Activated CD8-positive, alpha-beta memory T cell treated with anti-CD3 and anti-CD28 coated beads for 36 hours (primary cell): ENCODE results near the gene C9. TPM values are rescaled to one million over a fixed set of nuclear protein-coding genes. Genes with fewer than 3 reads are reported as not detected.

ENCODE experiments used
- CTCF ChIA-PET: fragments of 350-600 bp; sonication (Branson Sonifier 250); formaldehyde crosslinking; loops from one replicate; lab custom pipeline; 2021; ENCODE audit warnings: antibody characterized with exemption; lab: Charles Lee
- POLR2A ChIA-PET: fragments of 350-600 bp; sonication (Branson Sonifier 250); formaldehyde crosslinking; loops from one replicate; lab custom pipeline; 2021; ENCODE audit warnings: antibody characterized with exemption; lab: Charles Lee
- total RNA-seq, 2 experiments: library from RNA; stranded (reverse); gene quantifications; one replicate each; pipeline ENCODE4 v1.2.3, GENCODE V29; 2021

Gene C9
- total RNA-seq, 2 experiments from 2014 or later, result not detected

- POLR2A ChIA-PET, result no interaction called here
- CTCF ChIA-PET, result interaction anchor here (1.8 kb wide), 1 partner anchor 17 kb away, joined by 6 read pairs; no protein-coding TSS in a partner anchor
These were observed 13.3 kb upstream of the C9 start for GRCh38 chr5:39377613-39378012.

GRCh38 chr5:39376293-39376714 is 12.0 kb upstream of the C9 start:
- CTCF ChIA-PET, result interaction anchor here (0.8 to 1.9 kb wide), 11 partner anchors 8 to 191 kb away, joined by 3 to 16 read pairs (median 3); no protein-coding TSS in a partner anchor
- POLR2A ChIA-PET, result no interaction called here

- POLR2A ChIA-PET, result no interaction called here
- CTCF ChIA-PET, result interaction anchor here (1.0 to 1.2 kb wide), 2 partner anchors 46 to 175 kb away, joined by 3 to 4 read pairs; no protein-coding TSS in a partner anchor
These were observed 9.5 kb upstream of the C9 start for GRCh38 chr5:39373791-39374190.

- POLR2A ChIA-PET, result no interaction called here
These were observed 7.0 kb upstream of the C9 start for GRCh38 chr5:39371367-39371635.

GRCh38 chr5:39370555-39371366 is 6.5 kb upstream of the C9 start:
- CTCF ChIA-PET, result no interaction called here
- POLR2A ChIA-PET, result no interaction called here

More at GRCh38 chr5:39371367-39371635, 7.0 kb upstream of the C9 start:
- CTCF ChIA-PET, result no interaction called here

GRCh38 chr5:39369123-39369815 is 5.0 kb upstream of the C9 start:
- ChIA-PET POLR2A (no interaction called here), CTCF (interaction anchor here (0.5 kb wide), 1 partner anchor 187 kb away, joined by 3 read pairs; no protein-coding TSS in a partner anchor)

- CTCF ChIA-PET, result no interaction called here
These were observed 3.8 kb upstream of the C9 start for GRCh38 chr5:39368116-39368515.

GRCh38 chr5:39367711-39368110 is 3.4 kb upstream of the C9 start:
- CTCF ChIA-PET, result no interaction called here
- POLR2A ChIA-PET, result no interaction called here

More at GRCh38 chr5:39368116-39368515, 3.8 kb upstream of the C9 start:
- POLR2A ChIA-PET, result no interaction called here

GRCh38 chr5:39363217-39363616 is 1.1 kb downstream of the C9 start:
- POLR2A ChIA-PET, result no interaction called here
- CTCF ChIA-PET, result no interaction called here

- POLR2A ChIA-PET, result no interaction called here
- CTCF ChIA-PET, result no interaction called here
These were observed 1.6 kb downstream of the C9 start for GRCh38 chr5:39362646-39363045.

- ChIA-PET CTCF (interaction anchor here (0.7 kb wide), 1 partner anchor 780 kb away, joined by 3 read pairs; no protein-coding TSS in a partner anchor), POLR2A (no interaction called here)
These were observed 3.0 kb downstream of the C9 start for GRCh38 chr5:39361306-39361705.

GRCh38 chr5:39360471-39361111 is 3.7 kb downstream of the C9 start:
- ChIA-PET POLR2A (no interaction called here), CTCF (no interaction called here)

- ChIA-PET POLR2A (no interaction called here), CTCF (no interaction called here)
These were observed 8.0 kb downstream of the C9 start for GRCh38 chr5:39356263-39356662.

GRCh38 chr5:39355324-39355723 is 9.0 kb downstream of the C9 start:
- POLR2A ChIA-PET, result no interaction called here
- CTCF ChIA-PET, result interaction anchor here (1.1 kb wide), 1 partner anchor 21 kb away, joined by 3 read pairs; no protein-coding TSS in a partner anchor

- CTCF ChIA-PET, result no interaction called here
- POLR2A ChIA-PET, result no interaction called here
These were observed 10.4 kb downstream of the C9 start for GRCh38 chr5:39353717-39354399.

- POLR2A ChIA-PET, result no interaction called here
- CTCF ChIA-PET, result no interaction called here
These were observed 11.3 kb downstream of the C9 start for GRCh38 chr5:39352951-39353350.

GRCh38 chr5:39352170-39352569 is 12.1 kb downstream of the C9 start:
- CTCF ChIA-PET, result no interaction called here
- POLR2A ChIA-PET, result no interaction called here

- POLR2A ChIA-PET, result no interaction called here
- CTCF ChIA-PET, result no interaction called here
These were observed 14.8 kb downstream of the C9 start for GRCh38 chr5:39349484-39349883.

- CTCF ChIA-PET, result no interaction called here
- POLR2A ChIA-PET, result no interaction called here
These were observed 21.8 kb downstream of the C9 start for GRCh38 chr5:39342460-39342859.

GRCh38 chr5:39341896-39342295 is 22.4 kb downstream of the C9 start:
- CTCF ChIA-PET, result no interaction called here

More at GRCh38 chr5:39341896-39342295, 22.4 kb downstream of the C9 start:
- POLR2A ChIA-PET, result no interaction called here
